Stimulated activated naive CD8-positive, alpha-beta T cell treated with anti-CD3 and anti-CD28 coated beads, Interleukin-15, amount 100 ng/mL, for 72 hours (primary cell): ENCODE data around the gene IRF2BP1.
A peak's percentile ranks its signal among the peaks of the same experiment; 100 is the strongest.

Experiments
- ATAC-seq: fragments of 150-1000 bp; cut with Tn5 transposase; 2 replicates; pipeline ENCODE4 v1.10.0; 2021; ENCODE audit warnings: mild to moderate bottlenecking, moderate library complexity
- DNase-seq, 2 donors: peaks; one replicate each; pipeline ENCODE4 v3.0.0; 2021 to 2022
- H3K27ac Mint-ChIP-seq, 2 donors: one replicate each; pipeline ENCODE4 v1.8.0; 2022; ENCODE audit warnings: mild to moderate bottlenecking in 2 of 2, mixed read lengths in 2 of 2, moderate library complexity in 2 of 2
- H3K27me3 Mint-ChIP-seq: one replicate; pipeline ENCODE4 v1.8.0; 2022; ENCODE audit warnings: mixed read lengths
- H3K4me1 Mint-ChIP-seq: one replicate; pipeline ENCODE4 v1.8.0; 2022; ENCODE audit warnings: mild to moderate bottlenecking, mixed read lengths
- H3K4me3 Mint-ChIP-seq, 2 donors: one replicate each; pipeline ENCODE4 v1.8.0; 2022; ENCODE audit warnings: mild to moderate bottlenecking in 2 of 2, mixed read lengths in 2 of 2, moderate library complexity in 1 of 2
- H3K9me3 Mint-ChIP-seq, 2 donors: one replicate each; pipeline ENCODE4 v1.8.0; 2022; ENCODE audit warnings: mixed read lengths in 2 of 2

IRF2BP1 gene

DNA sequence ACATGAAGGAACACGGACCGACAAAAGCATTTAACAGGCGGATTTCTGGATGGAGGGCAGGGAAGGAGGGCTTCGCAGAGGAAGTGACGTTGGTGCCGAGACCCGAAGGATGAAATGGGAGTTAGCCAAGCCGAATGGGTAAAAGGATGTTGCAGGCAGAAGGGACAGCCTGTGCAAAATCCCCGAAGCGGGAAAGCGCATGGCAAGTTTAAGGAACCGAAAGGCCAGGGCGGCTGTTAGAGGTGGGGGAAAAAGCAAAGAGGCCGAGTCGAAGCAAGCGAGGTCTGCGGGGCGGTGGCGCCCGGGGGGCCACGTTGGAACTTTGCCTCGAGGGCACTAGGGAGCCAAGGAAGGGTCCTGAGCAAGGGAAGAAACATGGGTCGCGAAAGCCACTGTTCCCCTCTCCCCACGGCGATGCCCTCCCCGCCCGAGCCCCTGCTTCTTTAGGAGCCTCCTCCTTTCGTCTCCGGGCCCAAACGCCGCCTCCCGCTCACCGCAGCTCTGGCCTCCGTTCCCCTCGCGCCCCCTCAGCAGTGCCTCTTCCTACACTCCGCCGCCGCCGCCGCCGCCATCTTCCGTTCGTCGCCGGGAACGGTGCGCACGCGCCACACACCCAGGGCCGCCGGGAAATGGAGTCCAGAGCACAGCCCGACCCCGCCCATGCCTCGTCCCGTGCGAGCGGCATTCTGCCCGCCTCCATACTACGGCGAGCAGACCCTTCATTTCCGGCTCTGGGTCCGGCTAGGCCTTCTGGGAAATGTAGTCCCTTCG lies 23.2 kb downstream of the IRF2BP1 start, which contains the start of gene SYMPK:
Gene SYMPK (minus strand): TSS at position 584 of the 771 bp plus-strand sequence. CDS start 8,652 bp downstream, outside the sequence.
- Mint-ChIP-seq H3K27ac (peak within 1 kb of the TSS; percentile 96), H3K27me3 (peaks cover 43% of the 10 kb centered on the region), H3K9me3 (no peaks in the 10 kb centered on the region), H3K4me1 (peaks cover 47% of the 10 kb centered on the region), H3K4me3 (peak within 1 kb of the TSS; percentile 94 to 98)
- DNase-seq (peak; percentile 98 to 99), ATAC-seq (peak; percentile 97)

DNA sequence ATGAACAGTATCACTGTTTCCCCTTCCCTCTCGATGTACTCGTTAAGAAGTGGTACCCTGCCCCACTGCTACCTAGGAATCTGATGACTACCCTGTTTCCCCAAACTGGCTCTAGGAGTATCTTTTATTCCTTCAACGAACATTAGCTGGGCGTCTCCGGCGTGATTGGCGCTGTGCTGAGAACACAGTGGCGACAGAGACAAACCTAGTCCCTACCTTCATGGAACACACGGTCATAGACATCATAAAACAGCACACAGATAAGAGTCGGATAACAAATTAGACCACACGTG lies 23.7 kb downstream of the IRF2BP1 start:
- peak overlapping the region; percentile 94 to 98 for H3K4me3 Mint-ChIP-seq
- H3K9me3 Mint-ChIP-seq = no peaks in the 10 kb centered on the region
- H3K27me3 Mint-ChIP-seq = peaks cover 41% of the 10 kb centered on the region
- DNase-seq (no peak), ATAC-seq (no peak)
- H3K4me1 Mint-ChIP-seq = peaks cover 47% of the 10 kb centered on the region
- H3K27ac Mint-ChIP-seq = peak overlapping the region; percentile 96

GRCh38 chr19:45860359-45861259 lies 25.3 kb downstream of the IRF2BP1 start:
- DNase-seq (no peak), ATAC-seq (no peak)
- peaks cover 47% of the 10 kb centered on the region for H3K4me1 Mint-ChIP-seq
- peaks cover 25% of the 10 kb centered on the region for H3K27me3 Mint-ChIP-seq
- H3K27ac Mint-ChIP-seq = no peak overlapping the region
- H3K4me3 Mint-ChIP-seq = peak overlapping the region; percentile 52 to 94
- H3K9me3 Mint-ChIP-seq = no peaks in the 10 kb centered on the region

DNA sequence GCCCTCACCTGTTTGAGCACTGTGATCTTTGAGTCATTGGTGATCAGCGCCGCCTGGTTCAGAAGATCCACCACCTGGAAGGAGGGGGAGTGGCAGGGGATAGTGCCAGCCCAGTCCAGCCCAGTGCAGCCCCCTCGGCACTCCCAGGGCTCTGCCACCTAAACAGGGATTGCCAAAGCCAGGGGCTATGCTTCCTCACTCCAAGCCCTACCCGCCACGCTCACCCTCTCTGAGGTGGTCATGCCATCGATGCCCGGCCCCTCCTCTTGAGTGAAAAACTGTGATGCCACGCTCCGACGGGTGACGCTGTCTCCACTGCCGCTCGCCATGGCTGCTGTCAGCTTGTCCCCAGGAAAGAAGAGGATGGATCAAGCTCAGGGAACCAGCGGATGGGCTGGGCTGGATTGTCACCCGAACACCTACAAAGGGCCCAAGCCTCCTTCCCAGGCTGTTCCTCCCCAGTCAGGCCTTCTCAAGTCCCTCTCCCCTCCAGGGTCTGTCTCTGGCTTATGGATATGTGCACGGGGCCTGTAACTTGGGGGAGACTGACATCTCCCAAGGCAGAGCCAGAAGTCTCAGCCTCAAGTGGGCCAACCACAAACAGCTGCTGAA lies 31.7 kb downstream of the IRF2BP1 start:
- DNase-seq (no peak), ATAC-seq (no peak)
- H3K9me3 Mint-ChIP-seq = no peaks in the 10 kb centered on the region
- H3K4me3 Mint-ChIP-seq = no peak overlapping the region
- H3K4me1 Mint-ChIP-seq = peaks cover 8% of the 10 kb centered on the region
- no peaks in the 10 kb centered on the region for H3K27me3 Mint-ChIP-seq
- no peak overlapping the region for H3K27ac Mint-ChIP-seq

- DNase-seq (no peak), ATAC-seq (no peak)
- Mint-ChIP-seq H3K4me1 (peaks cover 2% of the 10 kb centered on the region), H3K27ac (no peak overlapping the region), H3K9me3 (no peaks in the 10 kb centered on the region), H3K4me3 (no peak overlapping the region), H3K27me3 (no peaks in the 10 kb centered on the region)
Measured at GRCh38 chr19:45852983-45853382, 33.0 kb downstream of the IRF2BP1 start.

DNA sequence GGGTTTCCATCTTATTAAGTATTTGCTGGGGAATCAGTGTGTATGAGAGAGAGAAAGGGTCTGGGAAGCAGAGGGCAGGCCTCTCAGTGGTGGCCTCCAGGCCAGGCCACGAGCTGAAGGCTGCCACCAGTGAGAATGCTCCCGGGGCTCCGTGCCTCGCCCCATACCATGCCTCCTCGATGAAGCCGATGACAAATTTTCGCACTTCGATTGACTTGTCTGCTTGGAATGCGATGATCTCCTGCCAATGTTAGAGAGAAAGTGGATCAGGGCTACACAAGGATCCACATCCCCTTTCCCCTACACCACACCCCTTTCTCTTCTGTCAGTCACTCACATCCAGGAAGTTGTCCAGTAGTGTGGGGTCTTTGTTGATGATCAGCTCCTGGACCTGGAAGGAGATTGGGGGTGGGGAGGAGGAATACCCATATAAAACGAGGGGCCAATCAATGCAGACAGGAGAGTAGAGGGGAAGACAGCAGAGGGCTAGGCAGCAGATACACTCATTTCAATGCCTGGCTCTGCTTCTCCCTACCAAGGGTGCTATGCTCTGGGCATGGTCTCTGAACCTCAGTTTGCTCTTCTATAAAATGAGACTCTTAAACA lies 33.7 kb downstream of the IRF2BP1 start:
- Mint-ChIP-seq H3K27ac (no peak overlapping the region), H3K9me3 (no peaks in the 10 kb centered on the region), H3K27me3 (no peaks in the 10 kb centered on the region), H3K4me3 (no peak overlapping the region), H3K4me1 (no peaks in the 10 kb centered on the region)
- ATAC-seq (no peak), DNase-seq (no peak)

- H3K27ac Mint-ChIP-seq = no peak overlapping the region
- H3K9me3 Mint-ChIP-seq = no peaks in the 10 kb centered on the region
- no peak for ATAC-seq
- no peaks in the 10 kb centered on the region for H3K27me3 Mint-ChIP-seq
- no peaks in the 10 kb centered on the region for H3K4me1 Mint-ChIP-seq
- no peak for DNase-seq
- H3K4me3 Mint-ChIP-seq = no peak overlapping the region
Measured at GRCh38 chr19:45848922-45849321, 37.0 kb downstream of the IRF2BP1 start.

DNA sequence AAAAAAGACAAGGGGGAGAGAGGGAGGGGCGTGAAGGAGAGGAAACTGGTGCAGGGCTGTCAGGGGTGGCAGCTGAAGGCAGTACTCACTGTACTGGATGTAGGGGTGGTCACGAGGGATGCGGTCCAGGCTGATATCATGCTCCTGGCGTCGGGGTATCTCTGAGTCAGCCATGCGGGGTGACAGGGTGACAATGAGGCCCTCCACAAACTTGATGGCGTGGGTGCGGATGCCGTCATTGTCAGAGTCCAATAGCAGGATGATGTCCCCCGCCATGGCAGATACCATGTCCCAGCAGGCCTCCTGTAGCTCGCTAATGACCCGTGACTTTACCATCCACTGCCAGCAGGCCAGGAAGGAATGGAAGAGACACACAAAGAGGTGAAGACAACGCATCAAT lies 38.3 kb downstream of the IRF2BP1 start:
- Mint-ChIP-seq H3K9me3 (no peaks in the 10 kb centered on the region), H3K4me1 (no peaks in the 10 kb centered on the region), H3K27ac (peak overlapping the region in 1 of 2 donors; percentile 88), H3K4me3 (no peak overlapping the region), H3K27me3 (no peaks in the 10 kb centered on the region)
- ATAC-seq (no peak), DNase-seq (no peak)

DNA sequence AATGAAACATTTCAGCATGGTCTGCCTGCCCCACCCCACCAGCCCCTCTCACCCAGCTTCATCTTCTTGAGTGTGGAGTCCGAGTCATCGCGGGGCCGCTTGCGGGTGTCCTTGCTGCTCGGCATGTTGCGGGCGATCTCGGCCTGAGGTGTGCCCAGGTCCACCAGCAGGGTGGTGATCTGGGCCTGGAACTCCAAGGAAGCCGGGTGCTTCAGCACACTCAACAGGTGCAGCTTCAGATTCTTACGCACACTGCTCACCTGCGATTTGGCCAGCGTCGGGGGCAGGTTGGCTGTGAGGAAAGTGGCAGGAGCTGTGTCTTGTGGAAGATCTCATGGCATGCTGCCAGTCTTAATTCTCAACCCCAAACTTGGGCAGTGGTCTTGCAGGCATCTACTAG lies 43.7 kb downstream of the IRF2BP1 start:
- Mint-ChIP-seq H3K27ac (no peak overlapping the region), H3K27me3 (no peaks in the 10 kb centered on the region), H3K4me1 (no peaks in the 10 kb centered on the region), H3K4me3 (no peak overlapping the region), H3K9me3 (no peaks in the 10 kb centered on the region)
- DNase-seq (no peak), ATAC-seq (no peak)

- no peak for DNase-seq
- no peaks in the 10 kb centered on the region for H3K27me3 Mint-ChIP-seq
- H3K4me1 Mint-ChIP-seq = no peaks in the 10 kb centered on the region
- no peaks in the 10 kb centered on the region for H3K9me3 Mint-ChIP-seq
- no peak overlapping the region for H3K4me3 Mint-ChIP-seq
- peak overlapping the region; percentile 16 to 79 for H3K27ac Mint-ChIP-seq
- no peak for ATAC-seq
Measured at GRCh38 chr19:45834970-45835369, 51.0 kb downstream of the IRF2BP1 start.
